Aorta (tissue), 5 donors: ENCODE results near the gene DYNC1I1. TPM values are rescaled to one million over a fixed set of nuclear protein-coding genes. Genes with fewer than 3 reads are reported as not detected.

Source experiments
- ATAC-seq: fragments of 200-7000 bp; cut with Tn5 transposase; one replicate; pipeline ENCODE4 v1.9.1; 2022; ENCODE audit warnings: moderate library complexity; ENCODE audit not compliant: low FRiP score
- DNase-seq, 2 donors: peaks; one replicate each; pipeline ENCODE4 v3.0.0-alpha.2; 2020
- H3K27ac ChIP-seq, 2 donors: one replicate each; pipeline ENCODE4 v1.5.1; 2013; ENCODE audit warnings: low read length in 2 of 2, mild to moderate bottlenecking in 2 of 2, moderate library complexity in 2 of 2, control low read depth in 1 of 2, inconsistent platforms in 1 of 2, low read depth in 1 of 2
- H3K27me3 ChIP-seq, 2 donors: one replicate each; pipeline ENCODE4 v1.6.1; 2013; ENCODE audit warnings: control low read depth in 1 of 2, low read length in 1 of 2, mild to moderate bottlenecking in 1 of 2, moderate library complexity in 1 of 2; ENCODE audit not compliant: insufficient read depth in 2 of 2, control insufficient read depth in 1 of 2
- H3K36me3 ChIP-seq, 2 donors: one replicate each; pipeline ENCODE4 v1.6.1; 2013; ENCODE audit warnings: control low read depth in 1 of 2, low read length in 1 of 2, mild to moderate bottlenecking in 1 of 2; ENCODE audit not compliant: insufficient read depth in 2 of 2, control insufficient read depth in 1 of 2
- H3K4me1 ChIP-seq, 2 donors: one replicate each; pipeline ENCODE4 v1.6.1; 2013; ENCODE audit warnings: low read length in 2 of 2, control low read depth in 1 of 2, mild to moderate bottlenecking in 1 of 2, moderate library complexity in 1 of 2; ENCODE audit not compliant: insufficient read depth in 2 of 2, control insufficient read depth in 1 of 2
- H3K4me3 ChIP-seq, 2 donors: one replicate each; pipeline ENCODE4 v1.5.1; 2013; ENCODE audit warnings: low read length in 2 of 2, control low read depth in 1 of 2, mild to moderate bottlenecking in 1 of 2
- H3K9me3 ChIP-seq: one replicate; pipeline ENCODE4 v1.6.1; 2013; ENCODE audit warnings: mild to moderate bottlenecking, low read length; ENCODE audit not compliant: control insufficient read depth
- WGBS, 2 donors: extraction: QIAGEN DNeasy Blood & Tissue Kit; methylation state at CpG; one replicate each; pipeline ENCODE4 v1.1.7; 2013; 5-methylcytosine and 5-hydroxymethylcytosine counted together
- intact Hi-C, 2 donors: fragments of 100-400 bp; cut with DNase I; formaldehyde crosslinking; loops; one replicate each; pipeline versions ENCODE4 v1.14.2 to v1.15.0; 2022
- polyA plus RNA-seq, 2 donors: library from polyadenylated mRNA; stranded (reverse); fragments of 200-250 nt; gene quantifications; one replicate each; pipeline ENCODE4 v1.2.3, GENCODE V29; 2013
- total RNA-seq, 2 donors: library from RNA; stranded (reverse); fragmentation: NEBNext Ultra II Directional; extraction: Animal tissue kit (Norgen Biotek cat#: 25700); gene quantifications; one replicate each; pipeline ENCODE4 v1.2.1, GENCODE V29; 2021
- donor health status: healthy with polysubstance abuse.
- donor health status: Bipolar disorder and iron deficiency.
- donor health status: DM: no; HTN: no; CAD: no.
- donor health status: DM: no; HTN: no; CAD: no.
- donor health status: DM: yes; HTN: yes; CAD: no.

The DYNC1I1 gene
- total and polyA plus RNA-seq, 4 donors = 7.4 to 13.3 (median 11.3) TPM

- no peaks in the 10 kb centered on the region for H3K27me3 ChIP-seq
- H3K4me1 ChIP-seq = no peaks in the 10 kb centered on the region
- 71 to 73% methylated on average over 2 of the region's 2 CpGs for WGBS, 2 donors
- no peak overlapping the region for H3K4me3 ChIP-seq
- H3K36me3 ChIP-seq = peaks cover 3 to 8% of the 10 kb centered on the region in 2 donors
- intact Hi-C loops = no loop called here
- ATAC-seq (no peak), DNase-seq (no peak)
- no peaks in the 10 kb centered on the region for H3K9me3 ChIP-seq
- no peak overlapping the region for H3K27ac ChIP-seq
These were observed 221.0 kb downstream of the DYNC1I1 start for GRCh38 chr7:95993380-95993779.

DNA sequence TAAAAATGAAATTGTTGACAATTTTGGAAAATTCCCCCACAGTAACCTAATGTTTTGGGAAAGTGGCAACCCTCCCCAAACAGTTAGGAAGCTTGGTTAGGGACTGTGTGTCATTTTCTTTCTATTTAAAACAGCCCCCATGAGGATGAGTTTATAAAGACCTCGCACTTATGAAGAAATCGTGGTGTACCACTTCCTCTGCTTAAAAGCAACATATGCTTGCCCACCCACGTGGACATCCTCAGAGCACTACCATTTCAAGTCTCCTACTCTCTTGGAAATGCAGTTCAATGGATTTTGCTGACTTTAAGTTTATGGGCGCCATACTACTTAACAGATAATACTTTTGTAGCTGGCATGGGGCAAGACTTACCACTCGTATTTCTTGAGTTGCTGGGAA, 223.8 kb downstream of the DYNC1I1 start:
- 62 to 69% methylated on average over 5 of the region's 5 CpGs for WGBS, 2 donors

DNA sequence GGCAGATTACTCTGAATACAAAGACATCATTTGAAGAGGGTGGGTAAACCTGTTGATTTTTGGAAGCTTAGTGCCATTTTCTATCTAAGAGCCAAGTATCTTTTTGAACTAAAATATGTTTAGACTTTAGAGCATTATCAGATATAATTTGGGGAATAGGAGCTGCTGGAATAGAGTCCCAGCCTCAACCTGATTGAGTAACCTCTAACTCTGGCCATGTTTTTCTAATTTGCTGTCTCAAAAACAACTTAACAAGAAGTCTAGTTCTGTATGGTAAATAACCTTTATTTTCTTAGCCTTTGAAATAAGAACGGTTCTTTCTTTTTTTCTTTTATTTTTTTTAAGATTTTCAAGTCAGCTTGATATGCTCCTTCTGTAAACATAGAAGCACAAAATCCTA, 224.5 kb downstream of the DYNC1I1 start:
- peaks cover 4 to 8% of the 10 kb centered on the region in 2 donors for H3K36me3 ChIP-seq
- H3K4me3 ChIP-seq = no peak overlapping the region
- no peak overlapping the region for H3K27ac ChIP-seq
- H3K27me3 ChIP-seq = no peaks in the 10 kb centered on the region
- intact Hi-C loops = no loop called here
- no peaks in the 10 kb centered on the region for H3K9me3 ChIP-seq
- DNase-seq = no peak
- WGBS, 2 donors = 17 to 40% methylated on average over 1 of the region's 1 CpG
- H3K4me1 ChIP-seq = no peaks in the 10 kb centered on the region
- ATAC-seq = no peak

More for the DNA sequence above, 223.8 kb downstream of the DYNC1I1 start:
- H3K27me3 ChIP-seq = no peaks in the 10 kb centered on the region
- intact Hi-C loops = no loop called here
- no peak overlapping the region for H3K27ac ChIP-seq
- no peaks in the 10 kb centered on the region for H3K9me3 ChIP-seq
- DNase-seq (no peak), ATAC-seq (no peak)
- H3K4me3 ChIP-seq = no peak overlapping the region
- no peaks in the 10 kb centered on the region for H3K4me1 ChIP-seq
- peaks cover 4 to 8% of the 10 kb centered on the region in 2 donors for H3K36me3 ChIP-seq

DNA sequence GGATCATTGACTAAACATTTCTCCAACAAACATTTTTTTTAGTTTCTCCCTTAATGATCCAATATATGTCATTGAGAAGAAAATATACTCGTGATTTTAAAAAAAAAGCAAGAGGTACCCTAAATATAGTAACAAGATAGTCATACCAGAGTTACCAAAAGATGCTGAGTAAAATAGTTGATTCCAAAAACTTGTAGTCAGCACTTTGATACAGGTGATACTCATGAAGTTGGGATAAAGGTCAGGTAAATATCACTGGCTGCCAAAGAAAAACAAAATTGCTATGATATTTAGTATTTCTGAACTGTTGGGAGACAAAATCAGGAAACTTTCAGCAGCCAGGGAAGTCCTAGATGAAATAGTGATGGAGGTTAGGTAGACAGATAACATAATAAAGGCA, 225.3 kb downstream of the DYNC1I1 start:
- ATAC-seq = no peak
- H3K27ac ChIP-seq = no peak overlapping the region
- intact Hi-C loops = no loop called here

GRCh38 chr7:95999481-95999880, 227.1 kb downstream of the DYNC1I1 start:
- Histone ChIP-seq H3K27me3 (no peaks in the 10 kb centered on the region), H3K27ac (no peak overlapping the region), H3K4me1 (no peaks in the 10 kb centered on the region), H3K4me3 (no peak overlapping the region), H3K9me3 (no peaks in the 10 kb centered on the region), H3K36me3 (peaks cover 4 to 8% of the 10 kb centered on the region in 2 donors)
- ATAC-seq (no peak), DNase-seq (no peak)
- intact Hi-C loops = no loop called here
- 69 to 73% methylated on average over 6 of the region's 6 CpGs for WGBS, 2 donors

More for the DNA sequence above, 225.3 kb downstream of the DYNC1I1 start:
- no peaks in the 10 kb centered on the region for H3K27me3 ChIP-seq
- no peaks in the 10 kb centered on the region for H3K9me3 ChIP-seq
- 37 to 42% methylated on average over 1 of the region's 1 CpG for WGBS, 2 donors
- no peak for DNase-seq
- H3K4me3 ChIP-seq = no peak overlapping the region
- H3K36me3 ChIP-seq = peaks cover 4 to 8% of the 10 kb centered on the region in 2 donors
- no peaks in the 10 kb centered on the region for H3K4me1 ChIP-seq

- intact Hi-C loops = no loop called here
- Histone ChIP-seq H3K36me3 (peaks cover 0 to 1% of the 10 kb centered on the region in 2 donors), H3K4me3 (no peak overlapping the region), H3K27me3 (no peaks in the 10 kb centered on the region), H3K4me1 (peaks cover 0 to 5% of the 10 kb centered on the region in 2 donors), H3K9me3 (no peaks in the 10 kb centered on the region), H3K27ac (no peak overlapping the region)
- no peak for ATAC-seq
- no peak for DNase-seq
These were observed 232.2 kb downstream of the DYNC1I1 start for GRCh38 chr7:96004578-96004977.

GRCh38 chr7:96005271-96005670, 232.9 kb downstream of the DYNC1I1 start:
- no peaks in the 10 kb centered on the region for H3K27me3 ChIP-seq
- 37 to 57% methylated on average over 5 of the region's 5 CpGs for WGBS, 2 donors
- peaks cover 0 to 1% of the 10 kb centered on the region in 2 donors for H3K36me3 ChIP-seq
- no peak for DNase-seq
- H3K4me3 ChIP-seq = no peak overlapping the region
- no peaks in the 10 kb centered on the region for H3K9me3 ChIP-seq
- peaks cover 0 to 5% of the 10 kb centered on the region in 2 donors for H3K4me1 ChIP-seq
- no peak overlapping the region for H3K27ac ChIP-seq
- ATAC-seq = no peak
- intact Hi-C loops = no loop called here

GRCh38 chr7:96009148-96009547, 236.8 kb downstream of the DYNC1I1 start:
- Histone ChIP-seq H3K4me3 (no peak overlapping the region), H3K27ac (no peak overlapping the region), H3K9me3 (no peaks in the 10 kb centered on the region), H3K36me3 (no peaks in the 10 kb centered on the region), H3K27me3 (no peaks in the 10 kb centered on the region), H3K4me1 (peaks cover 0 to 5% of the 10 kb centered on the region in 2 donors)
- DNase-seq (no peak), ATAC-seq (no peak)
- intact Hi-C loops = no loop called here
- WGBS, 2 donors = 83 to 96% methylated on average over 2 of the region's 2 CpGs

DNA sequence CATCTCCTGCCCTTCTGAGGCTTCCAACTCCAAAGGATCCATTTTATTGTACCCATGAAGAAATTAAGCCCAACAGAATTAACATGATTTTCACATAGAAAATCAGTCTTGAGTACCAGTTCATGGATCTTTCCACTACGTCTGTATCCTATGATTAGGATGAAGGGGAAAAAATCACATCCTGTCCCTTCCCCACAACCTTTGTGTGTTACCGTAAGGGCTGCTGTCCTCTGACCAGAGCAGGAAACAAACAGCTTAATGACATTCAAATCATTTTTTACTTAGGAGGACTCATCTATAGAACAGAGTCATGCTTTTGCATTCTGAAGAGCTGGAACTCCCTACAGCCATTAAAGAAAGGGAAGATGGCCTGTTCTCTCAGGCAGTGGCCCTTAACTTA, 241.5 kb downstream of the DYNC1I1 start:
- H3K36me3 ChIP-seq = no peaks in the 10 kb centered on the region
- no peak overlapping the region for H3K4me3 ChIP-seq
- H3K27me3 ChIP-seq = no peaks in the 10 kb centered on the region
- no peaks in the 10 kb centered on the region for H3K9me3 ChIP-seq
- no peak for ATAC-seq
- peaks cover 0 to 3% of the 10 kb centered on the region in 2 donors for H3K4me1 ChIP-seq
- DNase-seq = no peak
- no peak overlapping the region for H3K27ac ChIP-seq
- intact Hi-C loops = no loop called here
- 69 to 93% methylated on average over 2 of the region's 2 CpGs for WGBS, 2 donors
